Sigmoid colon (tissue), 7 donors: ENCODE measurements around the gene RPS27L. TPM values are rescaled to one million over a fixed set of nuclear protein-coding genes. Genes with fewer than 3 reads are reported as not detected.

Experiments
- DNase-seq: peaks from one replicate; pipeline ENCODE4 v3.0.0-alpha.2; 2019
- H3K27ac ChIP-seq, 4 donors: fragments of 200-600 bp; sonication (generic); one replicate each; pipeline ENCODE4 v1.5.1; 2016 to 2019; ENCODE audit warnings: mild to moderate bottlenecking in 1 of 4
- H3K27me3 ChIP-seq, 3 donors: fragments of 200-600 bp; sonication (generic); one replicate each; pipeline ENCODE4 v1.5.1; 2019; ENCODE audit warnings: mild to moderate bottlenecking in 1 of 3
- H3K36me3 ChIP-seq, 4 donors: fragments of 200-600 bp; sonication (generic); one replicate each; pipeline ENCODE4 v1.5.1; 2016 to 2019
- H3K4me1 ChIP-seq, 4 donors: fragments of 200-600 bp; sonication (generic); one replicate each; pipeline ENCODE4 v1.5.1; 2017 to 2019
- H3K4me3 ChIP-seq, 4 donors: fragments of 200-600 bp; sonication (generic); one replicate each; pipeline ENCODE4 v1.5.1; 2017 to 2019; ENCODE audit warnings: mild to moderate bottlenecking in 2 of 4, moderate library complexity in 1 of 4
- H3K9me3 ChIP-seq, 4 donors: fragments of 200-600 bp in 3 of 4; sonication (generic) in 3 of 4; one replicate each; pipeline versions ENCODE4 v1.5.1 to v1.6.1; 2013 to 2019
- CTCF ChIP-seq, 4 experiments: fragments of 450-650 bp in 3 of 4; fragments of 200-600 bp in 1 of 4; IDR thresholded peaks; one replicate each; pipeline ENCODE4 v1.5.1; 2016 to 2019; ENCODE audit warnings: antibody characterized with exemption in 4 of 4, mild to moderate bottlenecking in 3 of 4, moderate library complexity in 2 of 4
- EP300 ChIP-seq, 4 donors: sonication (generic); formaldehyde crosslinking; IDR thresholded peaks; one replicate each; pipeline ENCODE4 v1.6.1; 2017; ENCODE audit warnings: antibody characterized with exemption in 4 of 4
- POLR2A ChIP-seq, 2 donors: fragments of 450-650 bp; IDR thresholded peaks; one replicate each; pipeline ENCODE4 v1.6.1; 2016; ENCODE audit warnings: antibody characterized with exemption in 2 of 2, mild to moderate bottlenecking in 2 of 2, moderate library complexity in 2 of 2
- POLR2AphosphoS5 ChIP-seq, 4 donors: sonication (generic); formaldehyde crosslinking; IDR thresholded peaks; one replicate each; pipeline ENCODE4 v1.6.1; 2017; ENCODE audit warnings: antibody characterized with exemption in 4 of 4
- WGBS, 2 donors: extraction: QIAGEN DNeasy Blood & Tissue Kit; methylation state at CpG; one replicate each; pipeline ENCODE4 v1.1.7; 2013; 5-methylcytosine and 5-hydroxymethylcytosine counted together
- intact Hi-C: fragments of 100-400 bp; cut with DNase I; formaldehyde crosslinking; loops from one replicate; pipeline ENCODE4 v1.15.1; 2023
- polyA plus RNA-seq, 3 donors: library from polyadenylated mRNA; stranded (reverse); fragments of 200-250 nt; gene quantifications; one replicate each; pipeline ENCODE4 v1.2.3, GENCODE V29; 2013
- total RNA-seq, 4 donors: library from RNA; depleted of rRNA; stranded (reverse); fragments of >200 nt; gene quantifications; one replicate each; pipeline ENCODE4 v1.1.0, GENCODE V29; 2016
- donor health status: healthy with polysubstance abuse.
- donor health status: Bipolar disorder and iron deficiency.
- donor health status: healthy.

RPS27L gene
- total and polyA plus RNA-seq, 7 donors: 63.3 to 417 (median 194) TPM

GRCh38 chr15:63200464-63201249 lies 43.4 kb upstream of the RPS27L start:
- Histone ChIP-seq H3K27me3 (no peaks in the 10 kb centered on the region), H3K27ac (no peak overlapping the region), H3K9me3 (no peaks in the 10 kb centered on the region), H3K36me3 (no peaks in the 10 kb centered on the region), H3K4me3 (no peak overlapping the region), H3K4me1 (peaks cover 0 to 42% (median 15%) of the 10 kb centered on the region in 4 donors)
- no peak for DNase-seq
- intact Hi-C loops: no loop called here
- TF ChIP-seq POLR2A (IDR thresholded peaks at IDR 0.05) (no peak), CTCF (IDR thresholded peaks at IDR 0.05) (no peak), POLR2AphosphoS5 (IDR thresholded peaks at IDR 0.05) (no peak), EP300 (IDR thresholded peaks at IDR 0.05) (no peak)
- 88 to 90% methylated on average over 5 of the region's 5 CpGs for WGBS, 2 donors

- H3K9me3 ChIP-seq: no peaks in the 10 kb centered on the region
- no peaks in the 10 kb centered on the region for H3K36me3 ChIP-seq
- 56 to 59% methylated on average over 8 of the region's 8 CpGs for WGBS, 2 donors
- peaks cover 0 to 61% (median 34%) of the 10 kb centered on the region in 4 donors for H3K4me1 ChIP-seq
- H3K27me3 ChIP-seq: no peaks in the 10 kb centered on the region
- TF ChIP-seq POLR2A (IDR thresholded peaks at IDR 0.05): no peak
- no peak for TF ChIP-seq CTCF (IDR thresholded peaks at IDR 0.05)
- no peak for TF ChIP-seq EP300 (IDR thresholded peaks at IDR 0.05)
- no peak for TF ChIP-seq POLR2AphosphoS5 (IDR thresholded peaks at IDR 0.05)
- intact Hi-C loops: no loop called here
- H3K4me3 ChIP-seq: no peak overlapping the region
- no peak overlapping the region for H3K27ac ChIP-seq
- DNase-seq: no peak
These were observed 41.3 kb upstream of the RPS27L start for GRCh38 chr15:63198371-63199250.

DNA sequence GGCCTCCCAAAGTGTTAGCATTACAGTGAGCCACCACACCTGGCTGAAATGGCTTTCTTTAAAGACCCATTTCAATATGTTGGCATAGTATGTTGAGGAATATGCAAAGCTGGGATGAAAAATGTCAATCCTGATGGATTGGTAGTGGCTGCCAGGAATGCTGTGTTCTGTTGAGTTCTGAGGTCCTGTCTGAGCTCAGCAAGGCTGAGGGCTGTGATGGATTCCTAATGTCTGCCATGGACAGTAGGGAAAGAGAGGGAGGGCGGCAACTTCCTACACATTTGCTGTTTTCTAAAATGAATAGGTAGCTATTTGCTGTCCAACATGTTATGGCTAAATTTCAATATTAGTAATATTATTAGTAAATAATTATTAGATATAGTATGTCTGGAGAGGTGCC lies 40.3 kb upstream of the RPS27L start:
- no peak for DNase-seq
- peaks cover 0 to 54% (median 36%) of the 10 kb centered on the region in 4 donors for H3K4me1 ChIP-seq
- H3K27ac ChIP-seq: no peak overlapping the region
- no peaks in the 10 kb centered on the region for H3K36me3 ChIP-seq
- no peaks in the 10 kb centered on the region for H3K9me3 ChIP-seq
- WGBS, 2 donors: 96 to 100% methylated on average over 1 of the region's 1 CpG
- no peak overlapping the region for H3K4me3 ChIP-seq
- no peaks in the 10 kb centered on the region for H3K27me3 ChIP-seq
- intact Hi-C loops: no loop called here
- TF ChIP-seq EP300 (IDR thresholded peaks at IDR 0.05) (no peak), CTCF (IDR thresholded peaks at IDR 0.05) (no peak), POLR2A (IDR thresholded peaks at IDR 0.05) (no peak), POLR2AphosphoS5 (IDR thresholded peaks at IDR 0.05) (no peak)

- intact Hi-C loops: no loop called here
- H3K36me3 ChIP-seq: no peaks in the 10 kb centered on the region
- H3K4me1 ChIP-seq: peaks cover 0 to 50% (median 36%) of the 10 kb centered on the region in 4 donors
- H3K9me3 ChIP-seq: no peaks in the 10 kb centered on the region
- H3K27me3 ChIP-seq: no peaks in the 10 kb centered on the region
- peak overlapping the region in 1 of 4 donors; percentile 53 for H3K27ac ChIP-seq
- no peak for TF ChIP-seq CTCF (IDR thresholded peaks at IDR 0.05)
- 86 to 93% methylated on average over 1 of the region's 1 CpG for WGBS, 2 donors
- H3K4me3 ChIP-seq: no peak overlapping the region
- no peak for DNase-seq
These were observed 39.6 kb upstream of the RPS27L start for GRCh38 chr15:63196842-63197241.
